ENCODE results near the gene MAML2. TPM values are rescaled to one million over a fixed set of nuclear protein-coding genes. Genes with fewer than 3 reads are reported as not detected.

MAML2 gene
- total and polyA plus RNA-seq, 9 of the 15 experiments (the other 6 are each of a cell fraction or from before 2014, with no cell fraction given), result 0.79 to 6.8 (median 4.8) TPM

DNA sequence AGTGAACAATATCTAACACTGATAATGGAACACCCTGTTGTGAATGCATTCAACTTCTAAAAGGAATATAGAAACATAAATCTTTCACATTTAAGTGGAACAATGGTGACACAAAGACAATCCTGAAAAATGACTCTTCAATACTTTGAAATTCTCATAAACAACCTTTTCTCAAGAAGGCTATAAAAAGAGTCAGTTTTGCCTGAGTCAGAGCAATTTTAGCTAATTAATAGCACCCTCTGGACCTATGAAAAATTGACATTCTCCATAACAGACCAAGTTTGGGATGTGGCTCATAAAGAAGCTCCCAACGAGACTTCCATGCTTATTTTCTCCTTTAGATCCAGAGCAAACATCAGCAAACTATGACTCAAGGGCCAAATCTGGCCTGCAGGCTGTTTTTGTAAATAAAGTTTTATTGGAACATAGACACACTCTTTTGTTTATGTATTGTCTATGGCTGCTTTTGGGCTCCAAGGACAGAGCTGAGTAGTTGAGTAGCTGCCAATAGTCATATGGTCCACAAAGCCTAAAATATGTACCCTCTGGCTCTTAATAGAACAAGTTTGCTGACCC is 108.0 kb downstream of the MAML2 start:
- CTCF ChIA-PET (ENCODE audit: low intra/inter-chr PET ratio), result no interaction called here
- DNase-seq (ENCODE audit: extremely low read depth in 1 of 4, low spot score in 3 of 4) (no peak), ATAC-seq (no peak), FAIRE-seq (no peak)
- in situ Hi-C loops (cut with MboI), result no loop called here
- H3K9me3 ChIP-seq (replicated peaks; ENCODE audit: control insufficient read depth, insufficient read depth, low read depth, low read length), result no peaks in the 10 kb centered on the region
- TF ChIP-seq, protein P1, sequence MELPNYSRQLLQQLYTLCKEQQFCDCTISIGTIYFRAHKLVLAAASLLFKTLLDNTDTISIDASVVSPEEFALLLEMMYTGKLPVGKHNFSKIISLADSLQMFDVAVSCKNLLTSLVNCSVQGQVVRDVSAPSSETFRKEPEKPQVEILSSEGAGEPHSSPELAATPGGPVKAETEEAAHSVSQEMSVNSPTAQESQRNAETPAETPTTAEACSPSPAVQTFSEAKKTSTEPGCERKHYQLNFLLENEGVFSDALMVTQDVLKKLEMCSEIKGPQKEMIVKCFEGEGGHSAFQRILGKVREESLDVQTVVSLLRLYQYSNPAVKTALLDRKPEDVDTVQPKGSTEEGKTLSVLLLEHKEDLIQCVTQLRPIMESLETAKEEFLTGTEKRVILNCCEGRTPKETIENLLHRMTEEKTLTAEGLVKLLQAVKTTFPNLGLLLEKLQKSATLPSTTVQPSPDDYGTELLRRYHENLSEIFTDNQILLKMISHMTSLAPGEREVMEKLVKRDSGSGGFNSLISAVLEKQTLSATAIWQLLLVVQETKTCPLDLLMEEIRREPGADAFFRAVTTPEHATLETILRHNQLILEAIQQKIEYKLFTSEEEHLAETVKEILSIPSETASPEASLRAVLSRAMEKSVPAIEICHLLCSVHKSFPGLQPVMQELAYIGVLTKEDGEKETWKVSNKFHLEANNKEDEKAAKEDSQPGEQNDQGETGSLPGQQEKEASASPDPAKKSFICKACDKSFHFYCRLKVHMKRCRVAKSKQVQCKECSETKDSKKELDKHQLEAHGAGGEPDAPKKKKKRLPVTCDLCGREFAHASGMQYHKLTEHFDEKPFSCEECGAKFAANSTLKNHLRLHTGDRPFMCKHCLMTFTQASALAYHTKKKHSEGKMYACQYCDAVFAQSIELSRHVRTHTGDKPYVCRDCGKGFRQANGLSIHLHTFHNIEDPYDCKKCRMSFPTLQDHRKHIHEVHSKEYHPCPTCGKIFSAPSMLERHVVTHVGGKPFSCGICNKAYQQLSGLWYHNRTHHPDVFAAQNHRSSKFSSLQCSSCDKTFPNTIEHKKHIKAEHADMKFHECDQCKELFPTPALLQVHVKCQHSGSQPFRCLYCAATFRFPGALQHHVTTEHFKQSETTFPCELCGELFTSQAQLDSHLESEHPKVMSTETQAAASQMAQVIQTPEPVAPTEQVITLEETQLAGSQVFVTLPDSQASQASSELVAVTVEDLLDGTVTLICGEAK (IDR thresholded peaks at IDR 0.05), result peak; percentile 97
- TF ChIP-seq, protein P1 (CRISPR knock-in tag; IDR thresholded peaks at IDR 0.05), result peak; percentile 97
- TF ChIP-seq GABPB2 (CRISPR knock-in tag; conservative IDR thresholded peaks at IDR 0.05), result no peak
- intact Hi-C loops (cut with micrococcal nuclease), result no loop called here
- no peaks in the 10 kb centered on the region for H3K9me1 ChIP-seq (ENCODE audit: control insufficient read depth, insufficient read depth, low read length)
- no peaks in the 10 kb centered on the region for H3K27me3 ChIP-seq (ENCODE audit: control insufficient read depth in 2 of 2, insufficient read depth in 2 of 2, low read length in 2 of 2)
- no peak overlapping the region for H2AFZ ChIP-seq (ENCODE audit: low read depth, low read length)
- H3K9ac ChIP-seq (ENCODE audit: insufficient read depth in 1 of 2, low read depth in 2 of 2, low read length in 2 of 2), result no peak overlapping the region
- no peak overlapping the region for H3K4me2 ChIP-seq (ENCODE audit: insufficient read depth, low read length)
- 33% methylated on average over 1 of the region's 1 CpG for WGBS (ENCODE audit: insufficient coverage, low coverage, missing lambda C conversion rate)
- no TSS peak for BruUV-seq (replicated peaks)
- H3K79me2 ChIP-seq (ENCODE audit: control insufficient read depth, insufficient read depth, low read length), result no peaks in the 10 kb centered on the region
- H3K36me3 ChIP-seq (ENCODE audit: control insufficient read depth, insufficient read depth, low read length), result no peaks in the 10 kb centered on the region
- POLR2A ChIA-PET, result interaction anchor here (1.1 to 1.3 kb wide), 2 partner anchors 9 to 15 kb away, joined by 3 to 5 read pairs; no protein-coding TSS in a partner anchor
- H3K4me3 ChIP-seq, result no peak overlapping the region
- H4K20me1 ChIP-seq (replicated peaks; ENCODE audit: control insufficient read depth, insufficient read depth, low read length), result no peaks in the 10 kb centered on the region
- no peak overlapping the region for H3K27ac ChIP-seq (ENCODE audit: extremely low read depth, low read depth, low read length)
- peaks cover 0 to 6% of the 10 kb centered on the region in 2 experiments; a peak in 1 of 5 replicates for H3K4me1 ChIP-seq (replicated peaks in 1 of 2; ENCODE audit: control insufficient read depth in 2 of 2, insufficient read depth in 2 of 2, low read length in 2 of 2)

Data from K562 (cell line).